Common myeloid progenitor, CD34-positive (primary cell): ENCODE measurements around the gene RACGAP1.

Source experiments
- CTCF ChIA-PET: fragments of 350-600 bp; sonication (Branson Sonifier 250); formaldehyde crosslinking; loops from one replicate; lab custom pipeline; 2021; ENCODE audit warnings: antibody characterized with exemption; lab: Charles Lee
- POLR2A ChIA-PET: fragments of 350-600 bp; sonication (Branson Sonifier 250); formaldehyde crosslinking; loops from one replicate; lab custom pipeline; 2021; ENCODE audit warnings: antibody characterized with exemption; lab: Charles Lee
- DNase-seq, 3 donors: peaks; one replicate each; pipeline versions ENCODE4 v3.0.0 to v3.0.0-alpha.2; 2013
- H3K27ac ChIP-seq, 2 experiments: 1 replicate in 1 of 2; 2 replicates in 1 of 2; pipeline ENCODE4 v1.7.0; 2013; ENCODE audit warnings: inconsistent platforms in 2 of 2, low read length in 2 of 2, mild to moderate bottlenecking in 2 of 2, low read depth in 1 of 2, moderate library complexity in 1 of 2; ENCODE audit not compliant: severe bottlenecking in 2 of 2, insufficient read depth in 1 of 2, poor library complexity in 1 of 2
- H3K27me3 ChIP-seq, 5 experiments: replicated peaks in 2 of 5; 1 replicate in 3 of 5; 2 replicates in 2 of 5; pipeline versions ENCODE4 v1.6.1 to v1.7.0; 2013; ENCODE audit warnings: low read length in 4 of 5, mild to moderate bottlenecking in 2 of 5, moderate library complexity in 2 of 5, inconsistent platforms in 1 of 5; ENCODE audit not compliant: insufficient read depth in 5 of 5, control insufficient read depth in 4 of 5
- H3K36me3 ChIP-seq, 4 experiments: 1 replicate in 2 of 4; 2 replicates in 2 of 4; pipeline versions ENCODE4 v1.6.1 to v1.7.0; 2013; ENCODE audit warnings: low read length in 3 of 4, control low read depth in 1 of 4, mild to moderate bottlenecking in 1 of 4; ENCODE audit not compliant: control insufficient read depth in 4 of 4, insufficient read depth in 4 of 4
- H3K4me1 ChIP-seq, 4 experiments: 1 replicate in 3 of 4; 2 replicates in 1 of 4; pipeline versions ENCODE4 v1.6.1 to v1.7.1; 2013; ENCODE audit warnings: low read length in 3 of 4, mild to moderate bottlenecking in 3 of 4, control low read depth in 1 of 4, inconsistent platforms in 1 of 4, moderate library complexity in 1 of 4; ENCODE audit not compliant: control insufficient read depth in 4 of 4, insufficient read depth in 4 of 4; ENCODE audit errors: control extremely low read depth in 1 of 4
- H3K4me3 ChIP-seq, 7 experiments: 1 replicate in 4 of 7; 2 replicates in 3 of 7; pipeline versions ENCODE4 v1.5.1 to v1.7.0; 2013; ENCODE audit warnings: mild to moderate bottlenecking in 7 of 7, low read length in 6 of 7, moderate library complexity in 6 of 7, inconsistent platforms in 2 of 7, low read depth in 2 of 7, control low read depth in 1 of 7; ENCODE audit not compliant: insufficient read depth in 4 of 7, control insufficient read depth in 1 of 7; ENCODE audit errors: extremely low read depth in 1 of 7
- H3K9me3 ChIP-seq, 5 experiments: 1 replicate in 4 of 5; 2 replicates in 1 of 5; pipeline versions ENCODE4 v1.6.1 to v1.7.1; 2013; ENCODE audit warnings: low read length in 4 of 5, mild to moderate bottlenecking in 2 of 5, inconsistent platforms in 1 of 5, low read depth in 1 of 5, moderate library complexity in 1 of 5; ENCODE audit not compliant: control insufficient read depth in 4 of 5, insufficient read depth in 2 of 5; ENCODE audit errors: control extremely low read depth in 1 of 5
- WGBS: methylation state at CpG from one replicate; pipeline ENCODE4 v1.1.5; 2013; ENCODE audit not compliant: insufficient coverage; 5-methylcytosine and 5-hydroxymethylcytosine counted together

RACGAP1 gene

DNA sequence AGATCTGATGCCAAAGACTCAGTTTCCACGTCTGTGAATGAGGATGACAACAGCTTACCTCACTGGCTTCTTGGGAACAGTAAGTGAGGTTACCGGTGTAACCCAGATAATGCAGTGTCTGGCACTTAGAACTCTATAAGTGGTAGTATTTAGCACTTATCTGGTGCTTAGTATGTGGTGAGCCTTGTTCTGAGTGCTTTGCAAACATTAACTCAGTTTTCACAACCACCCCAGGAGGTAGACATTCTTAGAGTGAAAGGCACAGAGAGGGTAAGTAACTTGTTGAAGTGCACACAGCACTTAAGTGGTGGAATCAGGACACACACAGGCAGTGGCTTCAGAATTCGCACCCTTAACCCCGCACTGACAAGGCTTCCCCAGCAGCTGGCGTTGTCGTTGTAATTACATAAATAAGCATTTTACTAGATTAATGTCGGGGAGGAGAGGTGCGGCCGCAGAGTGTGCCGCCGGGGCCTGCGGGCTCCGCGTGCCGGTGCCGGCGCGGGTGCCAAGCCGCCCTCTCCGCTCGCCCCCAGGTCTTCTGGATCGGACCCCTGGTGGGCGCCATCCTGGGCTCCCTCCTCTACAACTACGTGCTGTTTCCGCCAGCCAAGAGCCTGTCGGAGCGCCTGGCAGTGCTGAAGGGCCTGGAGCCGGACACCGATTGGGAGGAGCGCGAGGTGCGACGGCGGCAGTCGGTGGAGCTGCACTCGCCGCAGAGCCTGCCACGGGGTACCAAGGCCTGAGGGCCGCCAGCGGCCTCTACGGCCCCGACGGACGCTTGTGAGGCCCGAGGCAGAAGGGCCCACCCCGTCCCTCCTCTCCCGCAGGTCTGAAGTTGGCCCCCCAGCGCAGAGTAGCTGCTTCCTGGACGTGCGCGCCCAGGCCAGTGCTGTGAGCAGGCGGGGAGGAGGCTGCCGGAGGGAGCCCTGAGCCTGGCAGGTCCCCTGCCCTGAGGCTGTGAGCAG lies 70.1 kb downstream of the RACGAP1 start:
- DNase-seq, result peak in 1 of 3 donors; percentile 30
- H3K9me3 ChIP-seq, result no peaks in the 10 kb centered on the region
- peak overlapping the region in 1 of 7 experiments; percentile 5 for H3K4me3 ChIP-seq
- ChIA-PET CTCF (interaction anchor here (1.0 to 5.4 kb wide), 7 partner anchors 9 to 115 kb away, joined by 4 to 32 read pairs (median 4); no protein-coding TSS in a partner anchor), POLR2A (no interaction called here)
- WGBS, result 4% methylated on average over 34 of the region's 53 CpGs
- H3K27me3 ChIP-seq, result peaks cover 0 to 99% (median 72%) of the 10 kb centered on the region in 5 experiments
- H3K36me3 ChIP-seq, result no peaks in the 10 kb centered on the region
- no peak overlapping the region for H3K27ac ChIP-seq
- peaks cover 6 to 29% (median 25%) of the 10 kb centered on the region in 4 experiments for H3K4me1 ChIP-seq

DNA sequence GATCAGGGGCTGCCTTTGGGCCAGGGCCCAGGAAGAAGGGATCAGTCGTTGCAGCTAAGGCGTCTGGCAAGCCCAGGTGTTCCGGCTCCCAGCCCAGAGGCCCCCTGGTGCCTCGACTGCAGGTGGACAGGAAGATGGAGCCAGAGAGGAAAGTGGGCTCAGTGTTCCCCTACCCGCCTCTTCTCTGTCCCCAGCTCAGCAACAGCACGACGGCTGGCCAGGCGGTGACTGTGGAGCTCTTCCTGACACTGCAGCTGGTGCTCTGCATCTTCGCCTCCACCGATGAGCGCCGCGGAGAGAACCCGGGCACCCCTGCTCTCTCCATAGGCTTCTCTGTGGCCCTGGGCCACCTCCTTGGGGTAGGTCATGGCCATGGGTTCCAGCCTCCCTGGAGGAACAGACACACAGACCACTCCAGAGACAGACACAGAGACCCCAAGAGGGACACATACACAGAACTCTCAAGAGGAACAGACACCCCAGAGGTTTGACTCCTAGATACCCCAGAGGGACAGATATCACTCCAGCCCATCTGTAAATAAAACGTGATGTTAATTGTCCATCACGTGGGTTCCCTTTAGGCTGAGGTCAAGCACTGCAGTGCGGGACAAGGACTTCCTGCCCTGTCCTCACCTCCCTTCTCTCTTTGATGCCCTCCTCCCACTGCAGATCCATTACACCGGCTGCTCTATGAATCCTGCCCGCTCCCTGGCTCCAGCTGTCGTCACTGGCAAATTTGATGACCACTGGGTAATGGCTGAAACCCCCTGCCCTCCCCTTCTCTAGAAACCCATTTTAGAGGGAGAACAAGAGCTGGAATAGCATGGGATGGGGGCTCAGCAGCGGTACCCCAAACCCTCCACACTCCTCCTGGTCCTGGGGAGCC lies 71.1 kb downstream of the RACGAP1 start:
- no peaks in the 10 kb centered on the region for H3K36me3 ChIP-seq
- peaks cover 0 to 99% (median 63%) of the 10 kb centered on the region in 5 experiments for H3K27me3 ChIP-seq
- no peaks in the 10 kb centered on the region for H3K9me3 ChIP-seq
- no peak for DNase-seq
- POLR2A ChIA-PET, result no interaction called here
- no peak overlapping the region for H3K27ac ChIP-seq
- CTCF ChIA-PET, result interaction anchor here (0.9 to 5.4 kb wide), 6 partner anchors 9 to 116 kb away, joined by 3 to 32 read pairs (median 4); no protein-coding TSS in a partner anchor
- WGBS, result 53% methylated on average over 20 of the region's 21 CpGs
- peaks cover 6 to 20% (median 18%) of the 10 kb centered on the region in 4 experiments for H3K4me1 ChIP-seq
- H3K4me3 ChIP-seq, result no peak overlapping the region

DNA sequence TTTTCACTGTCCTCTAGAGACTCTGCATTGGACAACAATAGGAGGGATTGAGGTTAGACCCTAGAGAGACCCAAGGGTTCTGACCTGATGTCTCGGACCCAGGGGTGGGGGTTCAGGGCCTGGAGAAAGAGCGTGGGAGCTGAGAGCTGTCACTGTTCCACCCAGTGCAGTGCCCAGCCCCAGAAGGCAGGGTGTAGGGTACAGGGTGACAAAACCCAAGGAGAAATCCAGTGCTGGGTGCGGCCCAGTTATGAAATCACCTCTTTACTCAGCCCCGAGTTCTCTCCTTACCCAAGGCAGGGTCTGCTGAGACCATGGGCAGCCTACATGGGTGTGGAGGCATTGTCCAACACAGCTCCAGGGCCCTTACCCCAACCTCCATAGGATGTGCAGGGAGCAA lies 72.1 kb downstream of the RACGAP1 start:
- H3K27ac ChIP-seq, result no peak overlapping the region
- DNase-seq, result no peak
- H3K4me3 ChIP-seq, result no peak overlapping the region
- WGBS, result 79% methylated on average over 2 of the region's 4 CpGs
- H3K36me3 ChIP-seq, result no peaks in the 10 kb centered on the region
- CTCF ChIA-PET, result interaction anchor here (1.8 to 5.4 kb wide), 2 partner anchors 14 to 37 kb away, joined by 3 to 32 read pairs; no protein-coding TSS in a partner anchor
- peaks cover 0 to 99% (median 61%) of the 10 kb centered on the region in 5 experiments for H3K27me3 ChIP-seq
- POLR2A ChIA-PET, result no interaction called here
- no peaks in the 10 kb centered on the region for H3K9me3 ChIP-seq
- peaks cover 6 to 20% (median 18%) of the 10 kb centered on the region in 4 experiments for H3K4me1 ChIP-seq

DNA sequence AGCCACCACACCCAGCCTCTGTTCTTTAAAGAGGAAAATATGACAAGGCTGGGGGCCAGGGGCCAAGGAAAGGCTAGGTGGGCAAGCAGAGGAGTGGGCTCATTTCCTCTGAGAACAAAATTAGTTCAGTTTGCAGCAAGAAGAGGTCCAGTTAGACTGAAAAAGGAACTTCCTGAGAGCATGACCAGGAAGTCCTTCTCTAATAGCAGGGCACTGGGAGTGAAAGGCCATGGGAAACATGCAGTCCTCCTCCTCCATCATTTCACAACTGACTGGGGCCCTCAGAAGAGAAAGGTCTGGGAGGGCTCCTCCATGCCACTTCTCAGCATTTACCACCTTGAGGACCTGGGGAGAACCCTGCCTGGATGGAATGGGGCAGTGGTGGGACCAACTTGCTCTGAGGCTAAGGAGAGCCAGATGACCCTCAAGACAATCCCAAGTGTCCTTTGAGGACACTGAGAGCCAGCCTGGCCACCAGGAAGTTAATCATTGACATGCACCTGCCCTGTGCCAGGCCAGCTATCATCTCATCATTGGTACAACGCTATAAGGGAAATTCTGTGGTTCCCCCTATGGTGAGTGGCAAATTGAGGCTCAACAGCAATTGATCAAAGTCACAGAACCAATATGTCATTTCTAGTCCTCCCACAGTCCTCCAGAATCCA lies 72.8 kb downstream of the RACGAP1 start:
- no peak overlapping the region for H3K27ac ChIP-seq
- DNase-seq, result no peak
- H3K4me1 ChIP-seq, result peaks cover 6 to 20% (median 18%) of the 10 kb centered on the region in 4 experiments
- 17% methylated on average over 1 of the region's 1 CpG for WGBS
- no peak overlapping the region for H3K4me3 ChIP-seq
- POLR2A ChIA-PET, result no interaction called here
- CTCF ChIA-PET, result interaction anchor here (1.8 to 5.4 kb wide), 2 partner anchors 15 to 38 kb away, joined by 3 to 32 read pairs; no protein-coding TSS in a partner anchor
- no peaks in the 10 kb centered on the region for H3K9me3 ChIP-seq
- peaks cover 0 to 99% (median 62%) of the 10 kb centered on the region in 5 experiments for H3K27me3 ChIP-seq
- H3K36me3 ChIP-seq, result no peaks in the 10 kb centered on the region

DNA sequence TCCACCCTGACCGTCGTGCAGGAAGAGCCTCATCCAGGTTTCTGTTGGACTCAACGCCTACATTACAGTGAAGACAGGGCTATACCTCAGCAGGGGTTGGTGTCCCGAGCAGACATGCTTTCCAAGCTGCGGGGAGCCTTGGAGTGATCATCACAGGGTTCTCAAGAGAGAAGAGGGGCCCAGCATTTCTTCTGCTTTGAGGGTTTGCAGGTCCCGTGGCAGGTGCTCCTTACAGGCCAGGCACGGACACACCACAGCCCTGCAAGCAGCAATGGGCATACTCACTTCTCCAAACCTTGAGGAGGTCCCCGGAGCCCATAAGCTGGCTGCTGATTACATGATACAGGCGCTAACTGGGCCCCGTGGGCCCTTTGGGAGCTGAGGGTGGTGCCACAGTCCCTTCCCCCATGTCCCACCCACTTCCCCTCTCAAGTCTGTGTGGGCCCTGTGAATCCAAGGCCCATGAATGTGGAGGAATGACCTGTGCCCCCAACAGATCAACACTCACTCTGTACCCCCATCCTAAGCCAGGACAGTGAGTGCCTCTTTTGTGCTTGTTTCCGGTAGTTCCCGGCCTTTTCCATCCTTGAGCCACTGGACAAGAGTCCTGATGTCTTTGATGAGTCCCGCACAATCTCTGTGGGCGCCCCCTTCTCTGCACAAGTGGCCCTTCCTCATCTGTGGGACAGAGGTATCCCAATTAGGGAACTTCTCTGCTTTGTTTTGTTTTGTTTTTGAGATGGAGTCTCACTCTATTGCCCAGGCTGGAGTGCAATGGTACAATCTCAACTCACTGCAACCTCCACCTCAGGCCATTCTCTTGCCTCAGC lies 73.7 kb downstream of the RACGAP1 start:
- no peak for DNase-seq
- Histone ChIP-seq H3K27me3 (peaks cover 0 to 96% (median 55%) of the 10 kb centered on the region in 5 experiments), H3K36me3 (no peaks in the 10 kb centered on the region), H3K27ac (no peak overlapping the region), H3K4me1 (peaks cover 6 to 19% (median 17%) of the 10 kb centered on the region in 4 experiments), H3K4me3 (no peak overlapping the region), H3K9me3 (no peaks in the 10 kb centered on the region)
- ChIA-PET CTCF (interaction anchor here (5.4 kb wide), 1 partner anchor 15 kb away, joined by 32 read pairs; no protein-coding TSS in a partner anchor), POLR2A (no interaction called here)
- WGBS, result 69% methylated on average over 12 of the region's 14 CpGs
